RWPE2 (cell line): ENCODE measurements around the gene ZNF730.

Source experiments
- ATAC-seq: fragments of 200-7000 bp; cut with Tn5 transposase; 3 replicates; pipeline ENCODE4 v1.9.1; 2021; ENCODE audit warnings: low read depth
- DNase-seq: peaks from one replicate; pipeline ENCODE4 v3.0.0-alpha.2; 2020; ENCODE audit warnings: low spot score
- H3K27ac ChIP-seq: fragments of 450-650 bp; 2 replicates; pipeline ENCODE4 v1.5.1; 2017; ENCODE audit warnings: mild to moderate bottlenecking; ENCODE audit not compliant: poor library complexity, severe bottlenecking
- H3K27me3 ChIP-seq: fragments of 250-450 bp; sonication (Bioruptor Pico); 2 replicates; pipeline ENCODE4 v1.5.1; 2021; ENCODE audit warnings: mild to moderate bottlenecking, moderate library complexity; ENCODE audit not compliant: insufficient read depth, poor library complexity, severe bottlenecking
- H3K36me3 ChIP-seq: fragments of 250-450 bp; sonication (Bioruptor Pico); 2 replicates; pipeline ENCODE4 v1.5.1; 2020; ENCODE audit warnings: low read depth, mild to moderate bottlenecking, moderate library complexity
- H3K4me1 ChIP-seq: fragments of 250-450 bp; sonication (Bioruptor Pico); 2 replicates; pipeline ENCODE4 v1.5.1; 2021; ENCODE audit warnings: mild to moderate bottlenecking, moderate library complexity; ENCODE audit not compliant: insufficient read depth, poor library complexity, severe bottlenecking
- H3K4me3 ChIP-seq: fragments of 250-450 bp; sonication (Bioruptor Pico); 2 replicates; pipeline ENCODE4 v1.5.1; 2021; ENCODE audit warnings: mild to moderate bottlenecking, moderate library complexity; ENCODE audit not compliant: severe bottlenecking
- H3K9me3 ChIP-seq: fragments of 250-450 bp; sonication (Bioruptor Pico); 2 replicates; pipeline ENCODE4 v1.5.1; 2021; ENCODE audit warnings: mild to moderate bottlenecking, moderate library complexity; ENCODE audit not compliant: severe bottlenecking
- TF ChIP-seq, protein P1 (sequence below): fragments of 450-650 bp; IDR thresholded peaks from one replicate; pipeline ENCODE4 v1.5.1; 2017; ENCODE audit warnings: mild to moderate bottlenecking, moderate library complexity; ENCODE audit not compliant: poor library complexity, severe bottlenecking

ZNF730 gene

DNA sequence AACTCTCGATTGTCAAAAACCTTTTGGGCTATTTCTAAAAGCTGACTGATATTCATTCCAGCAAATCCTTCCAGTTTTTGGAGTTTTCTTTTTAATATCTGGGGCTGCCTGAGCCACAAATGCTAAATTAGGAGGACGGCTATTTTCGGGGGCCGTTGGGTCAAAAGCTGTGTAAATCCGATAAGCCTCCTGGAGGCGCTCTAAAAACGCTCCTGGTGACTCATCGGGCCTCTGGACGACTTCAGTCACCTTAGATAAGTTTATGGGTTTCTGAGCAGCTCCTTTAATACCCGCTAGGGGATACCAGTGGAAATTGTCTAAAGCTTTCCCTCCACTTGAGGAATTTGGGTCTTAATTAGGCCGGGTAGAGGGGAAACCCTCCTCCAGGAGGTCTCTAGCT is 66.4 kb downstream of the ZNF730 start:
- ATAC-seq (no peak), DNase-seq (no peak)

DNA sequence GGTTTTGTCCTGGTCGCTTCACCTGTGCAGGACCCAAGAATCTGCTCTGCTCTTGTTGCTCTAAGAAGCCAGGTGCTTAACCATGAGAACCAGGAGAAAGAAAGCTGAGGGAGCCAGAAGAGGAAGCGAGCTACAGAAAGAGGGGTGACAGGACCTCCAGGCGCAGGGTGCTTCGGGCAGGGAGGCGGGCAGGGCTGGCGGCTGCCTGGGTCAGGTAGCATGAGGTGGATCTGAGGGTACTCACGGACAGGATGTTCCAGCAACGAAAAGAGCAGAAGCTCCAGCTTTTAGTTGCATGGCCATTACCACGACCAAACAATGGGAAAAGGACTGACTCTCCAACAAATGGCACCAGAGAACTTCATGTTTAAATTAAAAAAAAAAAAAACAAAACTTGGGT is 73.5 kb downstream of the ZNF730 start:
- Histone ChIP-seq H3K4me3 (no peak overlapping the region), H3K4me1 (no peaks in the 10 kb centered on the region), H3K27me3 (no peaks in the 10 kb centered on the region), H3K27ac (no peak overlapping the region), H3K9me3 (no peaks in the 10 kb centered on the region), H3K36me3 (no peaks in the 10 kb centered on the region)
- ATAC-seq (no peak), DNase-seq (no peak)
- TF ChIP-seq, protein P1, sequence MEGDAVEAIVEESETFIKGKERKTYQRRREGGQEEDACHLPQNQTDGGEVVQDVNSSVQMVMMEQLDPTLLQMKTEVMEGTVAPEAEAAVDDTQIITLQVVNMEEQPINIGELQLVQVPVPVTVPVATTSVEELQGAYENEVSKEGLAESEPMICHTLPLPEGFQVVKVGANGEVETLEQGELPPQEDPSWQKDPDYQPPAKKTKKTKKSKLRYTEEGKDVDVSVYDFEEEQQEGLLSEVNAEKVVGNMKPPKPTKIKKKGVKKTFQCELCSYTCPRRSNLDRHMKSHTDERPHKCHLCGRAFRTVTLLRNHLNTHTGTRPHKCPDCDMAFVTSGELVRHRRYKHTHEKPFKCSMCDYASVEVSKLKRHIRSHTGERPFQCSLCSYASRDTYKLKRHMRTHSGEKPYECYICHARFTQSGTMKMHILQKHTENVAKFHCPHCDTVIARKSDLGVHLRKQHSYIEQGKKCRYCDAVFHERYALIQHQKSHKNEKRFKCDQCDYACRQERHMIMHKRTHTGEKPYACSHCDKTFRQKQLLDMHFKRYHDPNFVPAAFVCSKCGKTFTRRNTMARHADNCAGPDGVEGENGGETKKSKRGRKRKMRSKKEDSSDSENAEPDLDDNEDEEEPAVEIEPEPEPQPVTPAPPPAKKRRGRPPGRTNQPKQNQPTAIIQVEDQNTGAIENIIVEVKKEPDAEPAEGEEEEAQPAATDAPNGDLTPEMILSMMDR: no peak

More for the DNA sequence above, 66.4 kb downstream of the ZNF730 start:
- Histone ChIP-seq H3K4me3 (no peak overlapping the region), H3K27me3 (no peaks in the 10 kb centered on the region), H3K4me1 (no peaks in the 10 kb centered on the region), H3K9me3 (no peaks in the 10 kb centered on the region), H3K27ac (no peak overlapping the region), H3K36me3 (no peaks in the 10 kb centered on the region)
- TF ChIP-seq, protein P1: no peak
